GM19025 (cell line): ENCODE results near the gene MYH7B.

Experiments
- ATAC-seq: cut with Tn5 transposase; IDR thresholded peaks from one replicate; pipeline ENCODE4 v1.9.1; 2021; ENCODE audit warnings: mild to moderate bottlenecking, low read depth, moderate library complexity; ENCODE audit not compliant: unreplicated experiment

Gene MYH7B

DNA sequence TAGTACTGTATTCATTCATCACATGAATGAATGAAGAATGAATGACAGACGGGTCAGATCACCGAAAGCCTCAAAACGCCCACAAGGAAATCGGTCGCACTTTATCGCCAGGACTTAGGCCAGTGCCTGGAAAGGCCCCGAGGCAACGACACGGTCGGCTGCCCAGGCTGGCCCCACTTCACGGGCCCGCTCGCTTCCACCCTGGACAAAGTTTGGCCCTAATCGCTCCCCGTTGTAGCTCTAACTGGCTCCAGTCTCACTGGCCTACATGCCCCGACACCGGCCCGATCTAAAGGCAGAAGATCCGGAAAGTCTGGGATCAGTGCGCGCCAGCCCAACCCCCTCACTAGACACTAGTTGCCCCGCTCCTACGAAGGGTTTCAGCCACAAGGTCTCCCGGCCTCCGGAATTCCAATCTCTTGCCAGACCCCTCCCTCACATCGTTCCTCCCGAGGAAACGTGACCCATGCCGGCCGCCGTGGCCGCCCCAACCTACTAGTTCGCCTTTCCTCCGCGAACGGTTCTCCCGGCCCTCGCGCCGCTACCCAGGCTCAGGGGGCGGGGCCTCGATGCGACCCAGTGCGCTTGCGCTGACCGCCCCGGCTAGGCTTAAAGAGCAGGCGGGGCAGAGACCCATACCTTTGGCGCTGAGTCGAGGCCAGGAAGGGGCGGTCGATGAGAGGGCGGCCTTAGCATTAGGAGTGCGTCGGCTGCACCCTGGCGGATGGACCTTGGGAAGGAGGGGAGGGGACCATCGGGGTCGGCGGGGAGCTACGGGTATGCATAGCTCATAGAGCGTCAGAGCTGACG is at the start of gene MYH7B, which contains the start of gene GSS:
MYH7B (plus strand) TSS at position 638 of the 810 bp plus-strand sequence. CDS start 22,138 bp downstream, outside the sequence.
GSS (minus strand) TSS at position 576 of the 810 bp plus-strand sequence. CDS start 3,954 bp downstream, outside the sequence.
- peak; percentile 82 for ATAC-seq

DNA sequence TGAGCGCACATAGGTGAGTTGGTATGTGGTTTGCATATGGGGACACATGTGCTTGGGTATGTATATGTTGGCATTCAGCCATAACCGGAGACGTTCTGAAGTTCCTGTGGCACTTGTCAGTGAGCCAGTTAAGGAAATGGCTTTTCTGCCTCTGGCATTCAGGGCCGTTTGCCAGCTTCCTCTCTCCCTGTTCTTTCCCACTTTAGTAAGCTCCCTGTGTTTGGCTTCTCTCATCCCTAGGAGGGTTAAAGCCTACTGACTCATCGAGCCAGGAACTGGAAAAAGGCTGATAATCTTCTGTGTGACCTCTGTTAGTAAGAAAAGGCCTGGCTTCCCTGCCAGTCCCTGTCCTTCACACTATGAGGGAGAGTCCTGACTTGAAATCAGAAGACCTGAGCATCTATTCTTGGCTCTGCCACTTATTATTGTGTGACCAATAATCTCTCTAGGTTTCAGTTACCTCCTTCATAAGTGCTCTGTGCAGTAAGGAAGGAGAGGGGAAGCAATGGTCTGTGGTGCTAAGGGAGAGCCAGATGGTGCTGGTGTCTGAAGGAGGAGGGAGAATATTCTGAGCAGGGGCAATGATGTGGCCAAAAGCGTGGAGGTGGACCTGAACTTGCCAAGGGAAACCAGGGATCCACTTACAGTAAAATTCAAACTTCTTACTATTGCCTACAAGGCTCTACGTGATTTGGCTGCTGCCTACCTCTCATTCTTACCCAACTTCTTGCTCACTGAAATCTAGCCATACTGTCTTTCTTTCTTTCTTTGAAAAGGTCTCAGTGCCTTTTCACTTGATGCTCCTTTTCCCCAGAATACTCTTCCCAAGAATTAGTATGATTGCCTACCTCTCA is 47.8 kb upstream of the MYH7B start:
- ATAC-seq, result no peak

DNA sequence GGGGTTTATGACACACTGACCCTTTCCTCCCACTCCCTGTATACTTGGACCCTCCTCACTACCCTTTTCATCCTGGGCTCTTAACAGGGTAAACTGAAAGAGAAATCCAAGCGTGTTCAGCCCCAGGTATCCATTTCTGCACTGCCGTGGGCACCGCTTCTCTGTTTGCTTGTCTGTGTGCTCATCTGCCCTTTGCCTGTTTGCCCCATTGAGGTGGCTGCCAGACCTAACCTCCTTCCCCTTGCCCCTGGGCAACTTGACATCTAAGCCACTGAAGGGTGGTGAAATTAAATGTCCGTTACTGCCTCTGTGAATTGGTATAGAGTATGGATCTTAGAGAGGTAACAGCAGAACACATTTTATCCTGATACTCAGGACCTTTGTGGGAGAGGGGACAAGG is 40.5 kb upstream of the MYH7B start:
- ATAC-seq, result no peak

DNA sequence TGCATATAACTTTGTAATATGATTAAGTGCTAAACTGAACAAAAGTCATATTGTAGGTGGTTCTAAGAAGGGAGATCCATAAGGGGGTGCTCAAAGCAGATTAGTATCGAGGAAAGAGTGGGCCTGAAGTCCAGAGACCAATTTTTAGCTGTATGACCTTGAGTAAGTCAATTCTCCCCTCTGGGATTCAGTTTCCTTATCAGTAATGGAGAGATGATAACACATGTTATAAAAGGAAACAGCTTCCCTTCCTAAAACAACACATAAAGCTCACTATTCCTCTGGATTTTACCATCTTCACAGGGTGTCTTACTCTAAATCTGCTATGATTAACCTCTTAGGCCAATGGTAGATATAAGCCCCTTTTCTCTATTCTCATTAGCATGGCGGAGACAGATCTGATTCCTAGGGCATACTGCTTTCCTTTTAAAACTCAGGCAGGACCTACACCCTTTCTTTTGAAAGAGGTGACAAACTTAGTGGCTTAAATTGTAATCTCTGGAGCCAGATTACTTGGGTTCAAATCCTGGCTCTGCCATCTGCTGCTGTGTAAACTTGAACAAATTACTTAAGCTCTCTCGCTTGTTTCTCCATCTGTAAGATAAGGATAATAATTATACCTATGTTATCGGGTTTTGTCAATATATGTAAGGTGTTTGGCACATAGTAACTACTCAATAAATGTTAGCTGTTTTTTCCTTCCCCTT is 39.8 kb upstream of the MYH7B start:
- ATAC-seq, result no peak

DNA sequence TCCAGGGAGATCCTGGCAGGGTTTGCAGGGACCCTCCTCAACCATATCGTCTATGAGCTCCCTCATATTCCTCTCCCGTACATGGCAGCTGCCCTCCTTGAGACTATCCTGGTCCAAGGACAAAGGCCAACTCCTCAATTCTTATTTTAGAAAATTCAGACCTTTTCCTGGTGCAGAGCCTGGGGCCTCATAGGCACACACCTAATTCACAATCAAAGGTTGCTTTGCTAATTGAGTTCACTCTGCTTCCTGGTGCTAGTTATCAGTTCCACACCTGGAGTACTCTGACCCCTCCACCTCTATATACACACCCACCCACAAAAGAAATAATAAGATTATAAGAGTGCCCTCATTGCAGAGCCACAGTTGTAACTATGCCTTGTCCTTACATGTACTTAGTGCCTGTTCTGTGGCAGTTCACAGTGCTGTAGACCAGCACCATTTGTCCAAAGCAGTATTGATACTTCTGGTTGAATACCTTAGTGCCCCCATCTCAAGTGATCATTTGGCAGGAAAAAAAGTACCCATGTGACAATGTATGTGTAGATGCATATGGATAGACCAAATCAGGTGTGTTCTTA is 38.8 kb upstream of the MYH7B start:
- no peak for ATAC-seq

DNA sequence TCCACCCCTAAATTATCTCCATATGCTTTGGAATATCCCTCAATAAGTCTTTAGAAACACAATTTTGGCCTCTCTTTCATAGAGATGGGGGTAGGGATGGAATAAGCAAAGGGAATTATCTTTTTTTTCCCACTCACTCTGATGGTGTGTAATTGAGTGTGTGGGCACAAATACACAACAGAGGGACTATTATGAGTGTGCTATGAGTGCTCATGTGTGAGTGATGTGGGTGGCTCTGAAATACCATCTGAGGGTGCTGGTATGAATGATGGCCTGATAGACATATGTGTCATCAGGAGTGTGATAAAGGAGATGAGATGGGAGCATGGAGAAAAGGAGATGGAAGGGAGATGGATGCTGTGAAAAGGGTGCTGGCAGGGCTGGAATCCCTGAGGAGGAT is 35.6 kb upstream of the MYH7B start:
- no peak for ATAC-seq

DNA sequence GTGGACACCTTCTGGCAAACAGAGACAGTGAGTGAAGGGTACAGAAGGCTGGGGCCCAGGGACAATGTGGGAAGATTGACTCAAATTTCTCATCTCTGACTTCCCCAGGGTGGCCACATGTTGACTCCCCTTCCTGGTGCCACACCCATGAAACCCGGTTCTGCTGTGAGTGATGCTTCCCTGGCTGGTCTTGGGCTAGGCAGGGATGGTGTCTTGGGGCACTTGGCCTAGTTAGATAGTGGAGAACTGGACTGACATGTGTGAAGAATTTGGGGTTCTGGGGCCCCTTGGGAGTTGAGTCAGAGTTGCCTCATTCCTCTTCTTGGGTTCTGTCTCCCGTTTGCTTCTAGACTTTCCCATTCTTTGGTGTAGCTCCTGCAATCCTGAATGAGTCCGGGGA is 34.2 kb upstream of the MYH7B start:
- ATAC-seq, result no peak

DNA sequence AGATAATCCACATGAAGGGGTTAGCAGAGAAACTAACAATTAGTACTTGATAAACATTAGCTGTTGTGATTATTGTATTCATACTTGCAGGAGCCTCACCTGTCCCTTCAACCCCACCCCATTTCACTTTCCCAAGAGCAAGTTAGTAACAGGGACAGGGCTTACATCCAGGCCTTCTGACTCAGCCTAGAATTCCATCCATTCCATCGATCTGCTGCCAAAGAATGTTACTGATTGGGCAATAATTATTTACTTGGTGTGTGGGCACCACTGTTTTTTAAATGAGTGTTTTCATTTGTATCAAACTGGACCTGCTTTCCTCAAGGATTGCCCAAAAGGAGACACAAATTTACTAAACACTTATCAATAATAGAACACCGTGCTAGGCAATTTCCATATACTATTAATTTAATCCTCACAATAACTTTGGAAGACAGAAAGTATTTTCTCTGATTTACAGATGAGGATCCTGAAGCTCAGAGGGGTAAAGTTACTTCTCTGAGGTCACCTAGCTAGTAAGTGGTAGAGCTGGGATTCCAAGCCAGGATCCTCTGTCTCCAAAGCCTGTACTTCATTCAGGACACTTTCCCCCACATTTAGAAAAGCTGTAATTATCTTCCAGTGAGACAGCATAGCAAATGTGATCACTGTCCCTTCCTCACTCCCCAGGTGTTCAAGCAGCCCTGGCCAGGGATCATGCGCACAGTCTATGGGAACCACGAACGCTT is 32.9 kb upstream of the MYH7B start:
- no peak for ATAC-seq

DNA sequence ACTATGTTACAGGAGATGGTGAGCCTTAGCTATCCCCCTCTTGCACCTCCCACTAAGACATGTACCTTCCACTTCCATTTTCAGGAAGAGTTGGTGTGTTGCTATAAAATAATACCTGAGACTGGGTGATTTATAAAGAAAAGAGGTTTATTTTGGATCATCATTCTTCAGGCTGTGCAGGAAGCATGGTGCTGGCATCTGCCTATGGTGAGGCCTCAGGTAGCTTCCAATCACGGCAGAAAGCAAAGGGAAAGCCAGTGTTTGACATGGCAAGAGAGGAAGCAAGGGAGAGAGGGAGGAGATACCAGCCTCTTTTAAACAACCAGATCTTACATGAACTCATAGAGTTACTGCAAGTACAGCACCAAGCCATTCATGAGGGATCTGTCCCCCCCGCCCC is 32.3 kb upstream of the MYH7B start:
- no peak for ATAC-seq

DNA sequence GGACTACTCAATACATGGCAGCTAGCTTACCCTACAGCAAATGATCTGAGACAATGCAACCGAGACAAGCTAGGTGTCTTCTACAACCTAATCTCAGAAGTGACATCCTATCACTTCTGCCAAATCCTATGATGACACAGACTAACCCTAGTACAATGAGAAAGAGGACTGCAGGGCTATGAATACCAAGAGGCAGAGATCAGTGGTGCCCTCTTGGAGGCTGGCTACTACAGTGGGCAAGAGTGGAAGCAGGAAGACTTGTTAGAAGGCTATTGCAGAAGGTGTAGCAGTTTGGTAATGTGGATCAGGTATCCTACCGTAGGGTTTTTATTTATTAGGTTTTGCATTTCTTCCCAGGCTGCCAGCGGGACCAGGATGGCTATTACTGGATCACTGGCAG is 30.3 kb upstream of the MYH7B start:
- ATAC-seq, result no peak

DNA sequence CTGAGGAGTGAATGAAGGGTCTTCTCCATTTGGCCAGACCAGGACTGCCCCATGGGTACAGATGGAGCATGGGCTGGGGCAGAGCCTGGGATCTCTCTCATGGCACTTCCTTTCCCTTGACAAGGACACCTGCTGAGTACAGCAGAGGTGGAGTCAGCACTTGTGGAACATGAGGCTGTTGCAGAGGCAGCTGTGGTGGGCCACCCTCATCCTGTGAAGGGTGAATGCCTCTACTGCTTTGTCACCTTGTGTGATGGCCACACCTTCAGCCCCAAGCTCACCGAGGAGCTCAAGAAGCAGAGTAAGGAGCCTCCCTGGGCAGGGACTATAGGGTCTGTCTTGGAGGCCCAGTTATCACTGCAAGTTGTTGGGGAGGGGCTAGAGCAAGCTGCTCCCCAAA is 29.7 kb upstream of the MYH7B start:
- no peak for ATAC-seq

DNA sequence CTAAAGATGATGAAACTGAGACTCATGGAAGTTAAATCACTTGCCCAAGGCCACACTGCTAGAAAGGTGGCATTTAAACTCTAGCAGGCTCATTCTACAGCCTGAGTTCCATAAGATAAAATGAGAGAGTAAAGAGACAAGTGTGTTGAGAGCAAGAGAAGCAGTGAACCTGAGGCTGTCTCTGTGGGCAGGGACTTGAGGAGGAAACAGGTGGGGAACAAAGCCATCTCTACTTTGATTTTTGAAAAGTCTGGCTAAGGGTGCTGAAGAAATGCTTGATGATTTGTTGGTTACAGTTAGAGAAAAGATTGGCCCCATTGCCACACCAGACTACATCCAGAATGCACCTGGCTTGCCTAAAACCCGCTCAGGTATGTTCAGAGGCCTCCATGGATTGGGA is 29.1 kb upstream of the MYH7B start:
- ATAC-seq, result no peak

DNA sequence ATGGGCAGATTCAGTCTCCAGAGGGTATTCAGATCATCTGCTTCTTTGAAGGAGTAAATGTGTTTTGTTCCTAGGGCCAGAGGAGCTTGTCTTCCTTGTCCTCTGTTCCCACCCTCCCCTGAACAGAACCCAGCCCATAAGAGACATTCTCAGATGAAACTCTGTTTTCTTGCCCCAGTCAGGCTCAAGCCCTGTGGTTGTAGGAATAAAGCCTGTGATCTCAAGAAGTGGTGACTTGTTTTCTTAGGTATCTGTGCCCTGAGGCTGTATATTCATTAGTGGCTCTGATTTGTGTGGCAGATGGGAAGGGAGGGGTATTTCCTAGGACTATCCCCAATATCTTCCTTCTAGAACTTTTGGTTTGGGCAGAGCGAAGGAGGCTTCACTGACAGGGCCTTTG is 27.9 kb upstream of the MYH7B start:
- no peak for ATAC-seq

DNA sequence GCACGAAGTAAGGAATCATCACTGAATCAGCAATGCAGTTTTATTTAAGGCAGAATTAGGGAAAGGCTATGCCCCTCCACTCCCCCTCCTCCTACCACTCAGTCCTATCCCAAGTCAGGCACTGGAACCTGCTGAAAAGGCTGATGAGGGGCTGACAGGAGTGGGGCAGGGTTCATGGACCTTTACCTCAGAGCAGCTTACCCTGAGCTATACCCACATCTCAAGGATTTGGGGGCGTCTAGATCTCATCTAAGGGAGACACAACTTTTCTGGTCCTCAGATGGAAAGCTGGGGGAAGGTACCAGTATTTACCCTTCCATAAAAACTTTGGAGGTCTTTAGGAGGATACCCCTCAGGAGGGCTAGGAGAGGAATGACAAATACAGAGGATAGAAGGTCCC is 27.3 kb upstream of the MYH7B start:
- ATAC-seq, result no peak

DNA sequence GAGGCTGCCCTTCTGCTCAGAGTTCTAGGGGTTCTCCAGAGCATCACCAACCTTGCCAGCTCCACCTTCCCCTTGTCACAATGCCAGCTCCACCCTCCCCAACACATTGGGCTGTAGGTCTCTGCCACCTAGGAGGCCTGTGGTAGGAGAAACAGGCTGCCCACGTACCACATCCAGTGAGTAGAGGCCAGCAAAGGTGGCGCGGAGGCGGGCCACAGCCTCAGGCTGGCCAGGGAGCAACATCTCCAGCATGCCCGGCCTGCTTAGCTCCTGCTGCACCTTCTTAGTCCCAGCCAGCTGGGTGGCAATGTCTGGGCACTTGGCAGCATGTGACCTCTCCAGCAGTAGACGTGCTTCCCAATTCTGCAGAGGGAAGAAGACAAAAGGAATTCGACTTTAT is 23.9 kb upstream of the MYH7B start:
- no peak for ATAC-seq

DNA sequence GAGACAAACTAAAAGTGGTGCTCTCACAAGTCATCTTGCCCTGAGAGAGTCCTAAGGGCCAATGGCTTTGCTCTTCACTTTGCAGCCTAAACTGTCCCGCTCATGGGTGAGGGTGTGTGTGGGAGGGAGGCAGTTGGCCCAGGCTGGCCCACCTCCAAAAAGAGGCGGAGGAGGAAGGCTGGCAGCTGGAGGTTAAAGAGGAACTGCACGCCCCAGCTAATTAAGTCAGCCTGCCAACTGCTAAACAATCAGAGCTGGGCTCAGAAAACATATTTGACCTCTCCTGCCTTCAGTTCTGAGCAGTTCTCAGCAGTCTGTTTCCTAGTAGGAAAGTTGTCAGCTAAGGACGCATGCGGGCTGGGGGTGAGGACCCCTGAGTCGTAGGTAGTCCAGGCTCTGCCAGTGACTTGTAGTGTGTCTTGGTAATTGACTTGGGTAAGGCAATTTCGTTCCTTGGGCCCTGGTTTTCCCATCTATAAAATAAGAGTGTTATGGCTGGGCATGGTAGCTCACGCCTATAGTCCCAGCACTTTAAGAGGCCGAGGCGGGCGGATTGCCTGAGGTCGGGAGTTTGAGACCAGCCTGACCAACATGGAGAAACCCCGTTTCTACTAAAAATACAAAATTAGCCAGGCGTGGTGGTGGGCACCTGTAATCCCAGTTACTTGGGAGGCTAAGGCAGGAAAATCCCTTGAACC is 17.1 kb upstream of the MYH7B start:
- ATAC-seq, result no peak

DNA sequence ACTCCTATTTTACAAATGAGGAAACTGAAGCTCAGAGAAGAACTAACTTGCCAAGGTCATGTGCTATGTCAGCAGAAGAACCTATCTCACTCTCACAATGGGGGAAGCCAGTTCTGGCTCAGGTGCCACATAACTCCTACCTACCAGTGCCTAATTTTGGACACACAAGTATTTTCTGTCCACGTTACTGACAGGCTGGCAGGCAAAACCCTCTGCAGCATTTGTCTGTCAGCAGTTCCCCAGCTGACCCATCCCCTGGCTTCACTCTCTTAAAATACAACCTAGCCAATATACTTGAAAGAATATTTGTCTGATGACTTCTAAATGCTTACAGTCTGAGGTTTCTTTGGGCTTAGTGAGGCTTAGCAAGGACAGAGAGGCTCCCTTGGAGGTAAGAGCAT is 15.6 kb upstream of the MYH7B start:
- no peak for ATAC-seq

DNA sequence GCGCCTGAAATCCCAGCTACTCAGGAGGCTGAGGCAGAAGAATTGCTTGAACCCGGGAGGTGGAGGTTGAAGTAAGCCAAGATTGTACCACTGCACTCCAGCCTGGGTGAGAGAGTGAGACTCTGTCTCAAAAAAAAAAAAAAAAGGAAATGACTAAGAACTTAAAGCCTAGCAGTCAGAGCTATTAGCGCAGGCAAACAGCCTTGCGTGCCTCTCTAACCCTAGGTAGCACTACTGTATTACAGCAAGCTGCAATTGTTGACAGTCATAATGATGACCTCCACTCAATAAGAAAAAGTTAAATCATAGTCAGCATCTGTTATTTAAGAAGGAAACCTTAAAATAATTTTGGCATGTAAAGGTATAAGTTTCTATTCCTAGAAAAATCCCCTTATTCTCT is 14.4 kb upstream of the MYH7B start:
- no peak for ATAC-seq

DNA sequence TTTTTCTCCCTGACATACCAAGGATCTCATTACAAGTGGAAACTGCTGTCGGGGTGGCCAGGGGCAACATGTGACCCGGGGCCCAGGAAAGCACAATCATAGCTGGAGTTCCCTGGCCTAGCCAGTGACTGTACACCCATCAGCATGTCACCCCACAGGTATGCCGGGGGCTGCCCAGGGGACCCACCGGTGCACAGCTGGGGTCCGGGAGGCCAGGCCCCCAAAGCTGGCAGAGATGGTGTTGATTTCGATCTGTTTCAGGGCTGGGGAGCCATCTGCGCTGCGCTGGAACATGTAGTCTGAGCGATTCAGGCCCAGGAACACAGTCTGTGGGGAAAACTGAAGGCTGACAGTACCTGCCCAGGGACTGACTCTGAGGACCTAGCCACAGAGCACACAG is 13.4 kb upstream of the MYH7B start:
- ATAC-seq, result no peak
